Ascending aorta (tissue), 2 donors: ENCODE measurements around the gene GXYLT2. TPM values are rescaled to one million over a fixed set of nuclear protein-coding genes. Genes with fewer than 3 reads are reported as not detected.

ENCODE experiments used
- DNase-seq, 2 donors: peaks; one replicate each; pipeline ENCODE4 v3.0.0-alpha.2; 2019; ENCODE audit warnings: low spot score in 2 of 2
- H3K27ac ChIP-seq, 2 donors: fragments of 200-600 bp; sonication (generic); one replicate each; pipeline ENCODE4 v1.5.1; 2016 to 2017; ENCODE audit warnings: mild to moderate bottlenecking in 1 of 2
- H3K27me3 ChIP-seq: fragments of 200-600 bp; sonication (generic); one replicate; pipeline ENCODE4 v1.5.1; 2017
- H3K36me3 ChIP-seq, 2 donors: fragments of 200-600 bp; sonication (generic); one replicate each; pipeline ENCODE4 v1.5.1; 2016
- H3K4me1 ChIP-seq, 2 donors: fragments of 200-600 bp; sonication (generic); one replicate each; pipeline ENCODE4 v1.5.1; 2016 to 2017; ENCODE audit warnings: mild to moderate bottlenecking in 1 of 2
- H3K4me3 ChIP-seq, 2 donors: fragments of 200-600 bp; sonication (generic); one replicate each; pipeline ENCODE4 v1.5.1; 2016 to 2017; ENCODE audit warnings: mild to moderate bottlenecking in 1 of 2
- H3K9me3 ChIP-seq, 2 donors: fragments of 200-600 bp; sonication (generic); one replicate each; pipeline ENCODE4 v1.5.1; 2016
- intact Hi-C: fragments of 100-400 bp; cut with DNase I; formaldehyde crosslinking; loops from one replicate; pipeline ENCODE4 v1.15.1; 2023
- total RNA-seq: library from RNA; depleted of rRNA; stranded (reverse); fragments of >200 nt; gene quantifications from one replicate; pipeline ENCODE4 v1.1.0, GENCODE V29; 2016
- TF ChIP-seq, protein P1 (sequence below), 3 experiments: fragments of 200-600 bp in 2 of 3; fragments of 450-650 bp in 1 of 3; sonication (generic) in 2 of 3; IDR thresholded peaks; one replicate each; pipeline ENCODE4 v1.5.1; 2016 to 2019; ENCODE audit warnings: antibody characterized with exemption in 3 of 3, mild to moderate bottlenecking in 1 of 3, moderate library complexity in 1 of 3

Gene GXYLT2
- total RNA-seq, 1 donor from 2014 or later, result 19.5 TPM

- Histone ChIP-seq H3K27me3 (no peaks in the 10 kb centered on the region), H3K36me3 (peaks cover 8 to 31% of the 10 kb centered on the region in 2 donors), H3K4me1 (no peaks in the 10 kb centered on the region), H3K4me3 (no peak overlapping the region), H3K27ac (no peak overlapping the region), H3K9me3 (no peaks in the 10 kb centered on the region)
- intact Hi-C loops, result no loop called here
- DNase-seq, result no peak
- TF ChIP-seq, protein P1, sequence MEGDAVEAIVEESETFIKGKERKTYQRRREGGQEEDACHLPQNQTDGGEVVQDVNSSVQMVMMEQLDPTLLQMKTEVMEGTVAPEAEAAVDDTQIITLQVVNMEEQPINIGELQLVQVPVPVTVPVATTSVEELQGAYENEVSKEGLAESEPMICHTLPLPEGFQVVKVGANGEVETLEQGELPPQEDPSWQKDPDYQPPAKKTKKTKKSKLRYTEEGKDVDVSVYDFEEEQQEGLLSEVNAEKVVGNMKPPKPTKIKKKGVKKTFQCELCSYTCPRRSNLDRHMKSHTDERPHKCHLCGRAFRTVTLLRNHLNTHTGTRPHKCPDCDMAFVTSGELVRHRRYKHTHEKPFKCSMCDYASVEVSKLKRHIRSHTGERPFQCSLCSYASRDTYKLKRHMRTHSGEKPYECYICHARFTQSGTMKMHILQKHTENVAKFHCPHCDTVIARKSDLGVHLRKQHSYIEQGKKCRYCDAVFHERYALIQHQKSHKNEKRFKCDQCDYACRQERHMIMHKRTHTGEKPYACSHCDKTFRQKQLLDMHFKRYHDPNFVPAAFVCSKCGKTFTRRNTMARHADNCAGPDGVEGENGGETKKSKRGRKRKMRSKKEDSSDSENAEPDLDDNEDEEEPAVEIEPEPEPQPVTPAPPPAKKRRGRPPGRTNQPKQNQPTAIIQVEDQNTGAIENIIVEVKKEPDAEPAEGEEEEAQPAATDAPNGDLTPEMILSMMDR (IDR thresholded peaks at IDR 0.05), result no peak
These were observed 84.8 kb downstream of the GXYLT2 start for GRCh38 chr3:72972706-72973030.

- TF ChIP-seq, protein P1 (IDR thresholded peaks at IDR 0.05), result no peak
- intact Hi-C loops, result no loop called here
- H3K4me1 ChIP-seq, result no peaks in the 10 kb centered on the region
- H3K27ac ChIP-seq, result no peak overlapping the region
- no peaks in the 10 kb centered on the region for H3K9me3 ChIP-seq
- H3K36me3 ChIP-seq, result peaks cover 7 to 26% of the 10 kb centered on the region in 2 donors
- no peak overlapping the region for H3K4me3 ChIP-seq
- H3K27me3 ChIP-seq, result no peaks in the 10 kb centered on the region
- DNase-seq, result no peak
These were observed 85.3 kb downstream of the GXYLT2 start for GRCh38 chr3:72973031-72973723.

DNA sequence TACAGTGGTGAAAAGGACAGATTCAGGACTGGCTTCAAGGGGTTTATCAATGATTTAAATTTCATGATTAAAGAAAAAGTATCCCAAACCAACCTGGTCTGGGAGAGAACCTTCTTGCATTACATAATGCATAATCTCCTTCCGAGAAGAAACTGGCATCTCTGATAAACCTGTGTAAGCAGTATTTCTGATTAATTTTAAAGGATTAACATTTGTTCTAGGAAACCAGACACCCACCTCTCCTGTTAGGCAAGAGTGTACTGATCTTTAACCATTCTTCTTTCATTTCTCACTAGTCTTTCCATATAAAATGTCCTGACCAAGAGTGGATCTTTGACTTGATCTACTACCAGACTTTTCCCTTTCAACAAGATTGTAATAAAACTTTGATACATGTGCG lies 85.9 kb downstream of the GXYLT2 start:
- no peak for DNase-seq
- TF ChIP-seq, protein P1 (IDR thresholded peaks at IDR 0.05), result no peak
- no peak overlapping the region for H3K4me3 ChIP-seq

GRCh38 chr3:72974956-72975355 lies 87.1 kb downstream of the GXYLT2 start:
- no peaks in the 10 kb centered on the region for H3K9me3 ChIP-seq
- H3K27me3 ChIP-seq, result no peaks in the 10 kb centered on the region
- intact Hi-C loops, result no loop called here
- no peak for DNase-seq
- no peak overlapping the region for H3K27ac ChIP-seq
- TF ChIP-seq, protein P1 (IDR thresholded peaks at IDR 0.05), result no peak
- peaks cover 0 to 13% of the 10 kb centered on the region in 2 donors for H3K36me3 ChIP-seq
- no peak overlapping the region for H3K4me3 ChIP-seq
- no peaks in the 10 kb centered on the region for H3K4me1 ChIP-seq

More for the DNA sequence above, 85.9 kb downstream of the GXYLT2 start:
- no peaks in the 10 kb centered on the region for H3K27me3 ChIP-seq
- intact Hi-C loops, result no loop called here
- no peak overlapping the region for H3K27ac ChIP-seq
- H3K36me3 ChIP-seq, result peaks cover under 1 to 21% of the 10 kb centered on the region in 2 donors
- no peaks in the 10 kb centered on the region for H3K9me3 ChIP-seq
- no peaks in the 10 kb centered on the region for H3K4me1 ChIP-seq

GRCh38 chr3:72976281-72976741 lies 88.5 kb downstream of the GXYLT2 start:
- intact Hi-C loops, result no loop called here
- no peak overlapping the region for H3K27ac ChIP-seq

More at GRCh38 chr3:72976281-72976741, 88.5 kb downstream of the GXYLT2 start:
- Histone ChIP-seq H3K36me3 (peaks cover 0 to 10% of the 10 kb centered on the region in 2 donors), H3K9me3 (no peaks in the 10 kb centered on the region), H3K27me3 (no peaks in the 10 kb centered on the region), H3K4me3 (no peak overlapping the region), H3K4me1 (no peaks in the 10 kb centered on the region)
- TF ChIP-seq, protein P1 (IDR thresholded peaks at IDR 0.05), result no peak
- no peak for DNase-seq
